NCI-H82 (cell line): ENCODE data around the gene ABHD15.
A peak's percentile ranks its signal among the peaks of the same experiment; 100 is the strongest.

Source experiments
- DNase-seq: peaks from one replicate; lab custom pipeline; 2025; lab: John Stamatoyannopoulos, UW

Gene ABHD15

GRCh38 chr17:29594519-29595090 lies 27.8 kb upstream of the ABHD15 start:
- DNase-seq, result no peak

GRCh38 chr17:29593591-29594518 lies 27.0 kb upstream of the ABHD15 start:
- DNase-seq, result peak; percentile 77

DNA sequence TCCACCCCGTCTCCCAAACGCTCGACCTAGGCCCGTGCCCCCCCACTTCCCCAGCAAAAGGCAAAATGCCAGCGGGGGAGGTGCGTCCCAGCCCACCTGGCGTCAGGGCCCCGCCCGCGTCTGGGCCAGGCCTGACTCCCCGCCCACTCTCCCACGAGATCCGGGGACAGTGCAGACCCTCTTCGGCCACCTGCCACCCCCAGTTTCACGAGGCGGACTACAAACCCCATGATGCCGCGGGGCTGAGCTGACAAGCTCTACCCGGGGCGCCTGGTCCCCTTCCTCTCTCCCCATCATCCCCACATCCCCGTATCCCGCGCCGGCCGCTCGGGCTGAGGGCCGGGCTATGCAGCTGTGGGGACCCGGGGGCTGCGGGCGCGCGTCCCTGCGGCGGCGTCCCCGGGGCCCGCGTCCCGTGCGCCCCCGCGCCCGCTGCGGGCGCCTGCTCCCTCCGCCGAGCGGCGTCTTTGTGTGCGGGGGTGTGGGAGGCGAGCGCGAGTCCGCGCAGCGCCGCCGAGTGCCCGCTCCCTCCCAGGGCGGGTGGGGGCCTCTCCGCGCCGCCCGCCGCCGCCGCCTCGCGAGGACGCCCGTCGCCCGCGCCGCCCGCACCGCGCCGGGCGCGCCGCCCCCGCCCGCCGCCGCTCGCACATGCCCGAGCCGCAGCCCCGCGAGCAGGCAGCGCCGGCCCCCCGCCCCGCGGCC lies 26.2 kb upstream of the ABHD15 start, which contains the start of gene ANKRD13B:
ANKRD13B (plus strand) TSS at position 283 of the 702 bp plus-strand sequence. CDS start 490 bp downstream, outside the sequence.
- DNase-seq, result peak; percentile 95

- DNase-seq, result peak; percentile 97
Observed at GRCh38 chr17:29591737-29592608, 25.1 kb upstream of the ABHD15 start.

DNA sequence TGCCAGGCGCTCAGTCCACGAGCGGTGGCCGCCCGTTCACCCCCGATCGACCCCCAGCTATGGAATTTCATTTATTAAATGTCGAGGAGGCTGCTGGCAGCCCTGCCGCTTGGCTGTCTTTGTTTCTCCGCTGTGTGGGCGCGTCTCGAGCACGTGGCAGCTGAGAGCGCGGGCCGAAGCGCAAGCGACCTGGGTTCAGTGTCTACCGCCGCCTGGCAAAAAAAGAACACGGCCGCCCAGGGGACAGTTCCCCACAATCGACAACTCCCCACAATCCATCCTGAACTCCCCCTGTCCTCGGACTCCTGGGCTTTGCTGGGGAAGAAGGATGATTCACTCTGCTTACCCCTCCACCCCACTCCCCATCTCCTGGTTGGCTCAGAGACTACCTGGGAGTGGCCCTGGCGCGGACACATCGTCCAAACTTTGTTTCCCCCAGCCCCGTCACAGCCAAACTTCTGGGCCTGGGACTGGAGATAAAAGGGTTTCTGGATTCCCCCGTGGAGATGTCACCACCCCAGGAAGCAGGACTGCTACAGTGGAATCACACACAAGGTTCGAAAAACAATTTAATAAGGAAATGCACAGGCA lies 24.4 kb upstream of the ABHD15 start:
- DNase-seq, result peak; percentile 94

GRCh38 chr17:29590411-29591145 lies 23.7 kb upstream of the ABHD15 start:
- DNase-seq, result peak; percentile 93

GRCh38 chr17:29589524-29590410 lies 22.9 kb upstream of the ABHD15 start, which contains the start of gene GIT1:
Gene GIT1 (minus strand): TSS chr17:29589648. CDS start chr17:29589378, 270 bp downstream.
- peak; percentile 94 for DNase-seq

GRCh38 chr17:29588562-29589411 lies 21.9 kb upstream of the ABHD15 start:
- DNase-seq, result peak; percentile 70

GRCh38 chr17:29588017-29588561 lies 21.3 kb upstream of the ABHD15 start:
- DNase-seq, result no peak

- DNase-seq, result peak; percentile 56
Observed at GRCh38 chr17:29587591-29587990, 20.8 kb upstream of the ABHD15 start.

DNA sequence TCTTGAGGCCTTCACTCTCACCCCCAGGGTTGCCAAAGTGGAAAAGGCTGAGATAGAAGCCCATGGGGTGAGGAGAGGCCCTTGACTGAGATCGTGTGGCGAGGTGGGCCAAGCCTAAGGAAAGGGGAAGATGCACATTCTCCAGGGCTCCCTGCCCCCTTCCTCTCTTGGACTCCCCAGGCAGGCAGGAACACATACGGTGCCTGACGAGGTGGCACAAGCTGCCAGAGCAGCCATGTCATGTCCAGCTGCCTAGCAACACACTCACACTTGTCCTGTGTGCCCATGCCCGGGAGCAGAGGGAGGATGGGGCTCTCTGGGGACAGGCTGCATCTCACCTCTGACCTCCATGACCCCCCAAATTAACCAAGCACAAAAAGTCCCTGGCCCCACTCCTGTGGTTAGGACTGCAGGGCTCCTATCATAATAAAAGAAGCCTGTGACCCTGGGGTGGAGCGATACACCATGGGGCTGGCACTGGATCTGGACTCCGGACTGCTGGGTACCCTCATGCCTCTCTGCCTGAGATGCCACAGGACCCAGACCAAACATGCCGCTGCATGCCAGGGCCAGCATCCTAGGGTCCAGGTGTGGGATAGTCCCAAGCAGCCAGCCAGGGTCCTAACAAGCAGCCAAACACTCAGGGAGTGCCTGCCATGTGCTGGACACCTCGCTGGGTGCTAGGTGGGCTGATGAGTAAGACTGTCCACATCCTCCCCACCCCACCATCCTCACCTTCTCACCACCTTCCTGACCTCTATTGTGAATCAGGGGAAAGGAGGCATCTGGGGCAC lies 20.0 kb upstream of the ABHD15 start:
- no peak for DNase-seq

DNA sequence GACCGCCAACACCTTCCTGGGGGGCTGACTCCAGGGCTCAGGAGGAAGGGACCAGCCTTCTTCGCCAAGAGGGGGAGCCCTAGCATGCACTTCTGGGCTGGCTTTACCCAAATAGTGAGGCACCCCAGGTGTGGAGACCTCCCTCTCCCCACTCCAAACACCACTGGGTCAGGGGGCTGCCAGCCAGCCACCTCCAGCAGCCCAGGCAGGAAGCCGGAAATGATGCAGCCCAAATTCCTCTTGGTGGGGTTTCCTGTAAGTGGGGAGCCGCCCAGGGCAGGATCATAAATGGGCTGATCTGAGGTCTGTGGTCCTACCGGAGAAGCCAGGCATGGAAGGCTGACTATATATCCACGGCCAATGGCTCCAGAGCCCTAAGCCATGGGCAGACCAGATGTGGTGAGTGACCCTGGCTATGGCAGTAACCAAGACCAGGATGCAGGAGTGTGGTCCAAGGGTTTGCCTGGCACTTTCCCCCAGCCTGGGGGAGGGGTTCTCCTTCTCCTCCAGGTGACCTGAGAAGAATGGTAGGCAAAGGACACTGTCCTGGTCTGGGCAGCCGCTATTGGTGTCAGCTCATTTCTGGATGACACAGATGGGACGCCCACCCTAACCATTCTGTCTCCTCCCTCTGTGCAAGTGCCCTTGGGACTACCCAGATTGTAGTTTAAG lies 18.4 kb upstream of the ABHD15 start:
- DNase-seq, result no peak

DNA sequence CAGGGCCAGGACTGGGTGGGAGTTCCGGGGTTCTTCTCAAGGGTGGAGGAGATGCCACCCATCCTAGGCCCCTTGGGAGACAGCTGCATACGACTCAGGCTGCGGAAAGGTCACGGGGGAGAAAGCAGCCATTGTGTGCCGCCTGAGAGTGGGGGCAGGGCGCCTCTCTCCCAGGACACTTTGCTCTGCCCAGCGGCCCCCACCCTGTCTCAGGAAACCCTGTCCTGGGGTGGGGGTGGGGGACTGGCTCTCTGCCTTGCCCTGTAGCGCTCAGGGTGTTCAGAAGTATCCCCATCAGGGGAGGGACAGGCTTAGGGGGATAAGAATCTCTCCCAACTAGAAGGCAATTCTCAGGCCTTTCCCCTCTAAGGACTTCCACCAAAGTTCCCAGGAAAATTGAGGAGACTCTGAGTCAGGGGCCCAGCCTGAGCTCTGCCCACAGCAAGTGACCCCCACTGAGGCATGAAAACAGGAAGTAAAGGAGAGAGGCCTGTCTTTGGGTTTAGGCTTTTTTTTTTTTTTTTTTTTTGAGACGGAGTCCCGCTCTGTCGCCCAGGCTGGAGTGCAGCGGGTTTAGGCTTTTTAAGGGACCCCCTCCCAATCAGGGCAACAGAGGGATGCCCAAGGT lies 17.7 kb upstream of the ABHD15 start:
- DNase-seq, result no peak

DNA sequence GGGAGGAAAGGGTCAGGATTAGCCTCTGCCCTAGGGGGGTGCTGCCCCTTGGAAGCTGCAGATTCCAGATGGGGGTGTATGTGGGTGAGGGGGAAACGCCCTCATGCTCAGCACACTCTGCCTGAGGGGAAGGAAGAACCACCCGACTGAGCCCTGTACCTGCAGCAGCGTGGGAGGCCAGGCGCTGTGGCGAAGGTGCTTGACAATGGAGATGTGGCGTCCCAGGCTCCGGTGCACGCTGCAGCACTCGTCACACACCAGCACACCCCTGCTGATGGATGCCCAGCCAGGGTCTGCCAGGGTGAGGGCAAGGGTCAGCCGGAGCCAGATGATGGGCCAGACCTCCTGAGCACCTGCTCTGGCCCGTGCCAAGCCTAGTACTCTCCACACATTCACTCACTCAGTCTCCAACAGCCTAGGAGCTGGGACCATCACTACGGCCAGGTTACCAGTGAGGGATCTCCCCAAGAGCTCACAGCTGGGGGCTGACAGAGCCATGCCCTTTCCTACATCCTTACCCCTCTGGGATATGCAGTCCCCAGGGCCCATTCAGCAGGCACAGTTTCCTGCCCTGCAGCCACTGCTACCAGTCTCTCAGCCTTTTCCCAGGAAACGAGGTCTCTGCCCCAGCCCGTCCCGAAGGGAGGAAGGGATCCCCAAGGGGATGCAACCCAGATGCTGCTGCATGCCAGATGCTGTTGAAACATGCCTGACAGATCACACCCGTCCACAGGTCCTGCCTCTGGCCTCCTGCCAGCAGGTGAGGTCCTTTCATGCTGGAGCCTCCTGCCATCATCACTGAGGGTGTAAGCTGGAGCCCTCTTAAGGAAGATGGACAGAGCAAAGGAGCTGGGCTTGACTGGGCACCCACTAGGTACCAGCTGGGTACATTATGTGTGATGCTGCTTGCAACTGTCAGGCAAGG lies 16.7 kb upstream of the ABHD15 start:
- DNase-seq, result no peak

DNA sequence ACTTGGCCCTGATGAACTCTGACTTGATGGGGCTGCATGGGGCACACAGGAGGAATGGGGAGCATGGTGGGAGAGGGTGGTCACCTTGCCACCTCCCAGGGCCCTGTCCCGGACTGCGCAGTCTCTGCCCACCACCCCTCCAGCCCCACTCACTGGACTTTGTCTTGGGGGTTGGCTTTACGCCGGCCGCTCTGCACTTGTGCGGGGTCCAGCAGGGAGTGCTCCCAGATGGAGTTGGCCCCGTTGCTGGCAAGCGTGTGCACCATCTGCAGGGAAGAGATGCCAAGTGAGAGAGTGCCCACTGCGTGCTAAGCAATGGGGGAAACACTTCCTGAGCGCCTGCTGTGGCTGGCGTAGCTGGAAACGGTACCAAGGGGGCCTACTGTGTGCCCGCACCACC lies 15.9 kb upstream of the ABHD15 start:
- no peak for DNase-seq
